NCI-H748 treated with DMSO at 0.1 percent for 48 hours (cell line): ENCODE results near the gene CAPS.

Experiments used
- DNase-seq: peaks from one replicate; lab custom pipeline; 2025; lab: John Stamatoyannopoulos, UW

The CAPS gene

DNA sequence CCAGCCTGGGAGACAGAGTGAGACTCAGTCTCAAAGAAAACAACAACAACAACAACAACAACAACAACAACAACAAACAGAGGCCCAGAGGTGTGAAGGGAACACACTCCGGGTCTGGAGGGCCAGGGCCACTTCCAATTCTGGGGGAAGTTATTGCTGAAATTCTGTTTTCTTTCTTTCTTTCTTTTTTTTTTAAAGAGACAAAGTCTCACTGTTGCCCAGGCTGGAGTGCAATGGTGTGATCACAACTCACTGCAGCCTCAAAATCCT, 3.5 kb upstream of the CAPS start:
- no peak for DNase-seq

GRCh38 chr19:5911366-5911765, 2.7 kb upstream of the CAPS start:
- no peak for DNase-seq

DNA sequence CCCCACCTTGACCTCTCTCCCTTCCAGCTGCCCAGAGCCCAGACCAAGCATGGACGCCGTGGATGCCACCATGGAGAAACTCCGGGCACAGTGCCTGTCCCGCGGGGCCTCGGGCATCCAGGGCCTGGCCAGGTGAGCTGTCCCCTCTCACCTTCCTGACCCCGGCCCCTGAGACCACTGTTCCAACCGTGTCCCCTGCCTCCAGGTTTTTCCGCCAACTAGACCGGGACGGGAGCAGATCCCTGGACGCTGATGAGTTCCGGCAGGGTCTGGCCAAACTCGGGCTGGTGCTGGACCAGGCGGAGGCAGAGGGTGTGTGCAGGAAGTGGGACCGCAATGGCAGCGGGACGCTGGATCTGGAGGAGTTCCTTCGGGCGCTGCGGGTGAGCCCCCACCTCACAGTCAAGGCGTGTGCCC, 312 bp downstream of the CAPS start:
- DNase-seq: no peak

DNA sequence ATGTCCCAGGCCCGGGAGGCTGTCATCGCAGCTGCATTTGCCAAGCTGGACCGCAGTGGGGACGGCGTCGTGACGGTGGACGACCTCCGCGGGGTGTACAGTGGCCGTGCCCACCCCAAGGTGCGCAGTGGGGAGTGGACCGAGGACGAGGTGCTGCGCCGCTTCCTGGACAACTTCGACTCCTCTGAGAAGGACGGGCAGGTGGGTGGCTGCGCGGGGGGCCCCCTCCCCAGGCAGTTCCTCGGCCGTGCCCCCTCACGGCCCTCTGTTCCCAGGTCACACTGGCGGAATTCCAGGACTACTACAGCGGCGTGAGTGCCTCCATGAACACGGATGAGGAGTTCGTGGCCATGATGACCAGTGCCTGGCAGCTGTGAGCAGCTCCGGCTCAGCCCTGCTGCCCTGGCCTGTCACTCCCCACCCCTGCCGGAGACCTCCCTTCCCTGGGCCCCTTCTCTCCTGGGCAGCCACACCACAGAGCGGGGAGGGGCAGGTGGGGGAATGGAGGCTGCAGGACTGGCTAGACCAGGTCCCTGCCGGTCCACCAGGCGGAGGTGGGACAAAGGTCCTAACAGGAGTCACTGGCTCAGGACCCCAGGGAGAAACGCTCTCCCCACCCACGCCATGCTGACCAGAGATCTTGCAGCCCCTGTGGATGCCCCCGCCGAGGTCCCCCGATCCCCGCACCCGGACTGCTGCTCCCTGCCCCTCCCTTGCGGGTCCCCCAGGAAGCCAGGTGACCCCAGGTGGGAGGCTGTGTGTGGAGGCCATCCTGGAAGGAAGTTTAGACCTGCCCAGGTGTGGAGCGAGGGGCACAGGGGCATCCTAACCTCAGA, 1.1 kb downstream of the CAPS start:
- no peak for DNase-seq

GRCh38 chr19:5915782-5916165, 1.7 kb downstream of the CAPS start:
- no peak for DNase-seq

- DNase-seq: no peak
These were observed 2.2 kb downstream of the CAPS start for GRCh38 chr19:5916181-5916708.

GRCh38 chr19:5917431-5918107, 3.5 kb downstream of the CAPS start:
- DNase-seq: no peak

GRCh38 chr19:5918463-5919079, 4.5 kb downstream of the CAPS start:
- DNase-seq: no peak

DNA sequence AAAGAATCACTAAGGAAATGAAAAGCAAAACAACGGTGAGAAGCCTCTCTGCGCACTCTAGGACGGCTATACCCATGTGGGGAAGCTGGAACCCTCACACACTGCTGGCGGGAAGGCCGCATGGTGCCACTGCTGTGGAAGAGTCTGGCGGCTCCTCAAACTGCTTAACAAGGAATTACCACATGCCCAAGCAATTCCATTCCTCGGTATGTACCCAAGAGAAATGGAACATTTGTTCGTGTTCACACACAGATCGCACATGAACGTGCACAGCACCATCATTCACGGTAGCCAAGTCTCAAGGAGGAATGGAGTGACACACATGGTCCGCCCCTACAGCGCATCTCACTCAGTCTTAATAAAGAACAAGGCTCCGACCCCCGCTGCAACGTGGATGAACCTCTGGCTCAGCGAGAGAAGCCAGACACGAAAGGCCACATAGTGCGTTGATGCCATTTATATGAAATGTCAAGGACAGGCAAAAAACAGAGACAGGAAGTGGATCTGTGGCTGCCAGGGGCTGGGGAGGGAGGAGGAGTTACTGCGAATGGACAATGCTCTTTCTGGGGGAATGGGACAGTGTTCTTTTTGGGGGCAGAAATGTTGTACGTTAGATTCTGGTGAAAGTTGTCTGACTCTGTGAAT, 7.6 kb downstream of the CAPS start:
- DNase-seq: no peak

DNA sequence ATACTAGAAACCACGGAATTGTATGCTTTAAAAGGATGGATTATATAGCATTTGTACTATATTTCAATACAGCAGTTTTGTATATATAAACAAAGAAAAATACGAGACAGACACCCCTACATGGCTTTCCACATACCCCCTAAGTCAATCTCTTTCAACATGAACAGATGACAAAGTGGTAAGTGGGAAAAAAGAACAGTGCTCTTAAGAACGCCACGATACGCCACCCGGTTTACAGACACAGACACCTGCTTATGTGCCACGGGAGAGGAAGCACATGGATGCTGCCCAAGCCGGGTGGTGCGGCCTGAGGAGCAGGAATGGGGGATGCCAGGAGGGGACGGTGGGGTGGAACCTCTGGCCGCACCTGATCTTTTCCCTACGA, 8.1 kb downstream of the CAPS start:
- DNase-seq: no peak

GRCh38 chr19:5923356-5923755, 9.3 kb downstream of the CAPS start:
- no peak for DNase-seq

- DNase-seq: no peak
These were observed 11.9 kb downstream of the CAPS start for GRCh38 chr19:5925830-5926427.

DNA sequence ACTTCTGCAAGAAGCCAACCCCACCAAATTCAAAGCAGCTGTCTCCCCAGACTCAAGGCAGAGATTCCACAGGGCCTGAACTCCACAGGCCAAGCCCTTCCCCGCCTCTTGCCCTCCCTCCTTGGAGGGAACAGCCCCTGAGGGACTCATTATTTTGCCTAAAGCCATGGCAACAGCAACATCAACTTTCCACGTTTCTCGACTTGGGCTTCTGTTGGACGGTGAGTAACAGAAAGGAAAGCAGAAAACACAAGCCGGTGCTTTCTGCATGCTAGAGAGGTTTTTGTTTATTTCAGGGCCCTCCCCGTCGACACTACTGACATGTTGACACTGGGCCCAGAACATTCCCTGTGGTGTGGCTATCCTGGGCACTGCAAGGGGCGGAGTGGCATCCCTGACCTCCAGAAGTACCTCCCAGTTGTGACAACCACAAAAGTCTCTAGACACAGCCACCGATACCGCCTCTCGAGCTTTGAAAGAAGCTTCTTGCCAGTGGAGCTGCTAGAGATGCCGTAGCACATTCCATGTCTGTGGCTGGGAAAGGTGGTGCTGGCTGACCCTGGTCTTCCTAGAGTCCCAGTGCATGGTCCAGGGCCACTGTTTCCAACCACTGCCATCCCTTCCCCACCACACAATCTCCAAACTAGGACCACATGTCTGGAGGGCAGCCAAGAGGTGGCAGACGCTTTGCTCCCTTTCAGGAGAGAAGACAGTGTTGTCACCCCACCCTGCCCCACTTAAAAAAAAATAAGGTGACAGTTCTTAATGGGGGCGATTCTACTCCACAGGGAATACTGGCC, 12.8 kb downstream of the CAPS start:
- DNase-seq: no peak

DNA sequence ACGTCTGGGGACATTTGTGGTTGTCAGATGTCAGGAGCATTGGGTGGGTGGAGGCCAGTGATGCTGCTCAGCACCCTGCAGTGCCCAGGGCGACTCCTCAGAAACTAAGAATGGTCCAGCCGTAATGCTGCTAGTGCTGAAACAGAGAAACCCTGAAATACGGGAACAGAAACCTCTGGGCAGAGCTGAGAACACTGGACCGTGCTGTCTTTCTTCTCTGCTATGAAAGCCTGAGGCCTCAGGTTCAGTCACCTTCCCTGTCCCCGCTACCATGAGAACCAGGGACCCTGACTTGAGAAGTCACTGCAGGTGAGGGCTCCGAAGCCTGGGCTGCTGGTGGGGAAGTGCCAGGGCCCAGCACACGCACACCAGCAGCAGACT, 13.4 kb downstream of the CAPS start:
- no peak for DNase-seq

GRCh38 chr19:5929179-5929578, 15.1 kb downstream of the CAPS start:
- no peak for DNase-seq

- DNase-seq: no peak
These were observed 15.6 kb downstream of the CAPS start for GRCh38 chr19:5929625-5930024.

- no peak for DNase-seq
These were observed 17.2 kb downstream of the CAPS start for GRCh38 chr19:5931251-5931650.

DNA sequence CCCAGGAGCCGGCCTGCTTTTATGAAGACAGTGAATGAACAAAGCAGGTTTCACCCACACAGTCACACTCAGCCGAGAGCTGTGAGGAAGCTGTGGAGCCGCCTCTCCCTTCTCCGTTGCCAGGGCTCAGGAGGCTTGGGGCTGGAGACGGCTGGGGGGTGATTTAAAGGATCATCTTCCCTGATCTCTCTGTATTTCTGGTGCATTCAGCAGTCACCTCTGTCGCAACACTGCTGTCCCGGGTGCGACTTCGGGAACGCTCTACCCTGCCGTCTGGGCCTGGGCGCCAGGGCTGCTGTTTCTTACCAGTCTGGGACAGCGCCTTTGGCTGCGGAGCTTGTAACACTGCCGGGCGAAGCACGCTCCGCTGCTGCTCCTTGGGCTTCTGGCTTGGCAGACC, 18.1 kb downstream of the CAPS start:
- DNase-seq: no peak

GRCh38 chr19:5932609-5933262, 18.7 kb downstream of the CAPS start:
- DNase-seq: no peak

DNA sequence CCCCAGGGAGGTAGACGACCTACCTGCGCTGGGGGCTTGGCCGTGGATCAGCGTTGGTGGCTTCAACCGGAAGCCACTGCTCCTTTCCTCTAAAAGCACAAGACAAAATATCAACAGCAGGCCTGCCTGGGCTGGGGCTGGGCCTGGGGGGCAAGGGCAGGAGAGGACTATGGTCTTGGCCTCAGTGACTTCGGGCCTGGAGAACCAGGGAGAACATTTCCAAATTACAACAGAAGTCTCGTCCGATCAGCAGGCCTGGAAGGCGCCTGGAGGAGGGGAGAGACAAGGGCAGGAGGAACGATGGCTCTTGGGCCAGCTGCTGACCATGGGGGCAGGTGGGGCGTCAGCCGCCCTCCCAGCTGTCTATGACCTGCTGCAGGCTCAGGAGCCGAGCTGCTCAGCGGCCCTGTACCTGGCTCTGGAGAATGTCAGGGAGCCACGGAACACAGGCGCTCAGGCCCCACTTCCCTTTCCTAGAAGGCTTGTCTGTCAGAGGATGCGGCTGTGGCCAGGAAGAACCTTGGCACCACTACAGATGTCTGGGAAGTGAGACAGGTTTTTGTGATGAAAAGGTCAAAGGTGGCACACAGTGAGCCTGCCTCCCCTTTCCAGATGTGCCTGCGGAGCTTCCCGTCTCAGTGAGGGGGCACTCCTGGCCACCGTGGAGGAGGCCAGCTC, 19.5 kb downstream of the CAPS start:
- DNase-seq: no peak

DNA sequence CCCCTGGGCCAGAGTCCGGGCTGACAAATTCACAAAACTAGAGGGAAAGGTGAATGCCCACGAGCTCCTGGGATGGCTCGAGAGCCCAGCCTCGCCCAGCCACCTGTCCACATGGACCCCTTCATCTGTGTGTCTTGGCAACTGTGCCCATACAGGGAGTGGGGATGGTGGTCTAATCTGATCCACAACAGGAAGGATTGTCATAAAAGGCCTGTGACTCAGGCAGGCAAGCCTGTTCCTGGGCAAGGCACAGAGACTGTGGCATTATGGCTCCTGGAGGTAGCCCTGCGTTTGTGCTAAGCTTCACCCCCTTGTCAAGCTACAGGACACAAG, 20.0 kb downstream of the CAPS start:
- DNase-seq: no peak
